MM.1S (cell line): ENCODE results near the gene PIP5K1A.
"Not testable (repeated sequence)": the region's sequence is repeated elsewhere in the genome, so short reads cannot be mapped to it uniquely, and the experiment has no call there.

Source experiments
- DNase-seq: peaks from one replicate; pipeline ENCODE4 v3.0.0-alpha.2; 2015
- H2AFZ ChIP-seq: fragments of 300-600 bp; sonication (generic); 2 replicates; pipeline ENCODE4 v1.6.0; 2016; ENCODE audit warnings: antibody characterized with exemption, low read length
- H3F3A ChIP-seq: fragments of 300-600 bp; sonication (generic); 2 replicates; pipeline ENCODE4 v1.6.1; 2016; ENCODE audit warnings: mild to moderate bottlenecking, antibody characterized with exemption, low read length, moderate library complexity, mixed read lengths; ENCODE audit not compliant: insufficient read depth
- H3K27ac ChIP-seq: fragments of 300-600 bp; sonication (generic); 2 replicates; pipeline ENCODE4 v1.5.1; 2016; ENCODE audit warnings: mild to moderate bottlenecking, low read length
- H3K27me3 ChIP-seq: fragments of 300-600 bp; sonication (generic); replicated peaks from 2 replicates; pipeline ENCODE4 v1.6.0; 2016; ENCODE audit warnings: low read length; ENCODE audit not compliant: insufficient read depth
- H3K36me3 ChIP-seq: fragments of 300-600 bp; sonication (generic); replicated peaks from 2 replicates; pipeline ENCODE4 v1.6.1; 2016; ENCODE audit warnings: mild to moderate bottlenecking, low read length, mixed read lengths; ENCODE audit not compliant: insufficient read depth
- H3K4me1 ChIP-seq: fragments of 300-600 bp; sonication (generic); 2 replicates; pipeline ENCODE4 v1.6.1; 2016; ENCODE audit warnings: low read length, mixed read lengths
- H3K4me2 ChIP-seq: fragments of 300-600 bp; sonication (generic); 2 replicates; pipeline ENCODE4 v1.6.0; 2016; ENCODE audit warnings: low read depth, low read length
- H3K4me3 ChIP-seq: fragments of 300-600 bp; sonication (generic); 2 replicates; pipeline ENCODE4 v1.5.1; 2016; ENCODE audit warnings: low read length, mixed read lengths
- H3K79me2 ChIP-seq: fragments of 300-600 bp; sonication (generic); 2 replicates; pipeline ENCODE4 v1.6.1; 2016; ENCODE audit warnings: mixed run types, low read length, mixed read lengths
- H3K9ac ChIP-seq: fragments of 300-600 bp; sonication (generic); 2 replicates; pipeline ENCODE4 v1.6.1; 2016; ENCODE audit warnings: low read length, mixed read lengths
- H3K9me2 ChIP-seq: fragments of 300-600 bp; sonication (generic); replicated peaks from 2 replicates; pipeline ENCODE4 v1.6.1; 2016; ENCODE audit warnings: mild to moderate bottlenecking, low read length, mixed read lengths; ENCODE audit not compliant: insufficient read depth
- H3K9me3 ChIP-seq: fragments of 300-600 bp; sonication (generic); replicated peaks from 2 replicates; pipeline ENCODE4 v1.6.1; 2016; ENCODE audit warnings: mild to moderate bottlenecking, low read length, mixed read lengths; ENCODE audit not compliant: insufficient read depth
- H4K20me1 ChIP-seq: fragments of 300-600 bp; sonication (generic); 2 replicates; pipeline ENCODE4 v1.6.1; 2016; ENCODE audit warnings: mild to moderate bottlenecking, low read length, moderate library complexity, mixed read lengths; ENCODE audit not compliant: insufficient read depth
- CTCF ChIP-seq: fragments of 300-600 bp; sonication (generic); IDR thresholded peaks from 2 replicates; pipeline ENCODE4 v1.5.1; 2016; ENCODE audit warnings: antibody characterized with exemption, low read length, mixed read lengths
- EZH2 ChIP-seq: fragments of 300-600 bp; sonication (generic); optimal IDR thresholded peaks from 2 replicates; pipeline ENCODE3; 2017; ENCODE audit warnings: low read depth, mild to moderate bottlenecking, antibody characterized with exemption, low read length, mixed read lengths
- EZH2phosphoT487 ChIP-seq: fragments of 300-600 bp; sonication (generic); IDR thresholded peaks from 2 replicates; pipeline ENCODE4 v1.6.1; 2018; ENCODE audit warnings: antibody characterized with exemption, low read length

Gene PIP5K1A

DNA sequence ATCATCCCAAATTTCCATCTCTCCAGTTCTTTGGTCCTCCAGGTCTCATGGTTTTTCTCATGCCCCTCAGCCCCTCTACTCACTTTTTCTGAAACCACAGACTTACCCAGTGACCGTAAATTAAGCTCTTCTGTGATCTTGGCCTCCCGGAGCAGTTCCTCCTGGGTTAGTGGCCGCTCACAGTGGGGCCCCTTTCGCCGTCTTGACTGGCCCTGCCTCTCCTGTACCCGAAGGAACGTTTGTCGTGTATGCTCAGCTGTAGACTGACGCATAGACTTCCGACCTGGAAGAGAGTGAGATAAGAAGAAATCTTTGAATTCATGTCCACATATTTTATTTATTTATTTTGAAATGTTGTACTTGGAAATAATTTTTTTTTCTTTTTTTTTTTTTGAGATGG, 14.1 kb upstream of the PIP5K1A start:
- DNase-seq = no peak
- H3K9ac ChIP-seq = no peak overlapping the region
- H3K27me3 ChIP-seq = no peaks in the 10 kb centered on the region
- no peaks in the 10 kb centered on the region for H3K9me3 ChIP-seq
- H3K4me3 ChIP-seq = no peak overlapping the region
- no peak overlapping the region for H3K4me2 ChIP-seq
- H2AFZ ChIP-seq = no peak overlapping the region
- 0 out of 2 replicates have a peak, but pooled peaks cover 3% of the 10 kb centered on the region for H3K4me1 ChIP-seq
- H3K36me3 ChIP-seq = peaks cover 6% of the 10 kb centered on the region; the same call in 1 of the 2 replicates
- no peaks in the 10 kb centered on the region for H4K20me1 ChIP-seq
- no peak overlapping the region for H3K27ac ChIP-seq
- TF ChIP-seq CTCF (no peak), EZH2phosphoT487 (no peak), EZH2 (no peak)
- H3K79me2 ChIP-seq = peaks cover 18% of the 10 kb centered on the region
- no peaks in the 10 kb centered on the region for H3K9me2 ChIP-seq
- H3F3A ChIP-seq = no peaks in the 10 kb centered on the region

DNA sequence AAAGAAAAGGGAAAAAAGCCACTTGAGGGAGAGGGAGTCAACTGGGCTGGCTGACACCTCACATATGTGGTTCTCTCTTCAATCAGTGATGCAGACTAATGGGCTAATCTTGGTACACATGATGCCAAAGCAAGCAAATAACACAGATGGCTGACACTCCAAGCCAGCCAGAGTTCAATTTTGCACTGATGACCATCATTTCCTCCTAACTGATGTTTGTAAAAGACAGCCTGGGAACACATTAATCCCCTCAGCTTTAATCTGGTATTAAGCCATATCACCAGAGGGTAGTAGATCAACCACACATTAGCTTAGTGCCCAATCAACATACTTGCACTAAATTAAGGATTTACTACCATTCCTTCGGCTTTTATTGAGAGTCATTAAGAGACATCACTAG, 11.1 kb upstream of the PIP5K1A start:
- TF ChIP-seq EZH2phosphoT487 = no peak
- TF ChIP-seq CTCF = no peak
- TF ChIP-seq EZH2 = no peak
- Histone ChIP-seq H2AFZ (no peak overlapping the region), H3K27ac (no peak overlapping the region), H3F3A (0 out of 2 replicates have a peak, but pooled peaks cover 8% of the 10 kb centered on the region), H3K4me1 (0 out of 2 replicates have a peak, but pooled peaks cover 4% of the 10 kb centered on the region), H4K20me1 (no peaks in the 10 kb centered on the region), H3K4me3 (no peak overlapping the region), H3K9me3 (no peaks in the 10 kb centered on the region), H3K4me2 (no peak overlapping the region), H3K79me2 (peaks cover 27% of the 10 kb centered on the region), H3K9me2 (no peaks in the 10 kb centered on the region), H3K9ac (no peak overlapping the region), H3K27me3 (0 out of 2 replicates have a peak, but pooled peaks cover 3% of the 10 kb centered on the region), H3K36me3 (peaks cover 6% of the 10 kb centered on the region; the same call in 1 of the 2 replicates)
- DNase-seq = no peak

- not testable (repeated sequence) for H3K4me1 ChIP-seq, H3F3A ChIP-seq, H3K36me3 ChIP-seq, H3K9me2 ChIP-seq, H3K27ac ChIP-seq, H3K9ac ChIP-seq, H4K20me1 ChIP-seq, H2AFZ ChIP-seq, H3K9me3 ChIP-seq, DNase-seq
- Histone ChIP-seq H3K27me3 (peaks cover 18% of the 10 kb centered on the region), H3K4me3 (peak overlapping the region; percentile 77; the same call in 1 of the 2 replicates), H3K4me2 (peak overlapping the region; percentile 92; the same call in 1 of the 2 replicates), H3K79me2 (peaks cover 27% of the 10 kb centered on the region)
These were observed 9.7 kb upstream of the PIP5K1A start for GRCh38 chr1:151188667-151189066.

DNA sequence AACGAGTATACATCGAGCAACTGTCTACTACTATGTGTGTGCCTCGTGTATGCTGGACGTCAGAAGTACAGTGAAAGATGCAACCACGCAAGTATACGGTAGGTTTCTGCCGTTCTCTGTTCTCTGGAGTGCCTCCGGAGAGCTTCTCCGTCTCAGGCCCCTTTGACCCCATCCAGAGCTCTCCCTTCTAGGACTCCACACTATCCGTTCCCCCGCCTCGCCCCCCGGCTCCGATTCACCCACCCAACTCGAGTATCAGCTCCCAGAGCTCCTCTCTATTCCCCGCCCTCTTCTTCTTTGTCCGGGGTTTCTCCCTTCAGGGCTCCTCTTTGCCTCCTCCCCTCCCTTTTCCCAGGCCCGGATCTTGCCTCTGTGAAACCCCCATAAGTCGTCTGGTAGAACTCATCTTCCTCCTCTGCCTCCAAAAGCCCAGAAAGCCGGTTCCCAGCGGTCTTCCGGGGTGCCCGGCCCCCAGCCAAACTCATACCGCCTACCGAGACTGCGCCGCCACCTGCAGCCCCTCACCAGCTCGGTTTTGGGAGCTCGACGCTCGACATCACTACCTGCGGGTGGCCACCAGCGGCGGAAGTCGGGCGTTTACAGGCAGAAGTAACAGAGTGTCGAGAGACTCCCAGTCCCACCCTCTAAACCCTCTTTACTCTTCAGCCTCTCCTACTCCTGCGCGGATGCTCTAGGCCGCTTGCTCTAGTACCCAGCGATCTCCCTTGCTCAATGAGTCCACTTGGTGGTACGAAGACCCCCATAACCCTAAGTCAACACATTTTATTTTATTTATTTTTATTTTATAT, 8.5 kb upstream of the PIP5K1A start, which contains the start of gene VPS72:
Gene VPS72, minus strand, starts transcription at position 561 of the 809 bp plus-strand sequence. Its CDS starts 76 bp downstream, at position 485.
- peak within 1 kb of the TSS; percentile 71 for H2AFZ ChIP-seq
- 0 out of 2 replicates have a peak, but pooled peaks cover 4% of the 10 kb centered on the region for H3K4me1 ChIP-seq
- H3F3A ChIP-seq = 0 out of 2 replicates have a peak, but pooled peaks cover 8% of the 10 kb centered on the region
- H3K9ac ChIP-seq = peak within 1 kb of the TSS; percentile 74
- no peaks in the 10 kb centered on the region for H3K9me3 ChIP-seq
- TF ChIP-seq EZH2phosphoT487 (no peak), EZH2 (no peak), CTCF (no peak)
- peak within 1 kb of the TSS; percentile 92 for H3K4me2 ChIP-seq
- H3K27me3 ChIP-seq = peaks cover 28% of the 10 kb centered on the region
- peaks cover 27% of the 10 kb centered on the region for H3K79me2 ChIP-seq
- no peaks in the 10 kb centered on the region for H3K9me2 ChIP-seq
- peak within 1 kb of the TSS; percentile 77 for H3K4me3 ChIP-seq
- H3K36me3 ChIP-seq = peaks cover 3% of the 10 kb centered on the region; the same call in 1 of the 2 replicates
- peak within 1 kb of the TSS; percentile 52; the same call in 1 of the 2 replicates for H3K27ac ChIP-seq
- DNase-seq = peak; percentile 97
- no peaks in the 10 kb centered on the region for H4K20me1 ChIP-seq
